Subcutaneous abdominal adipose tissue (tissue), 5 donors: Measurements from ENCODE around the gene ADD3.

Experiments used
- H3K27ac ChIP-seq: one replicate; pipeline ENCODE4 v1.7.0; 2013; ENCODE audit warnings: low read depth, mild to moderate bottlenecking, inconsistent platforms, low read length, moderate library complexity
- H3K27me3 ChIP-seq, 5 donors: one replicate each; pipeline ENCODE4 v1.7.0; 2013; ENCODE audit warnings: low read length in 5 of 5, inconsistent platforms in 1 of 5; ENCODE audit not compliant: control insufficient read depth in 5 of 5, insufficient read depth in 4 of 5
- H3K36me3 ChIP-seq, 5 donors: one replicate each; pipeline ENCODE4 v1.7.0; 2013; ENCODE audit warnings: low read length in 5 of 5; ENCODE audit not compliant: control insufficient read depth in 5 of 5, insufficient read depth in 5 of 5
- H3K4me1 ChIP-seq, 5 donors: one replicate each; pipeline ENCODE4 v1.7.0; 2013; ENCODE audit warnings: low read length in 5 of 5, mild to moderate bottlenecking in 3 of 5, moderate library complexity in 1 of 5; ENCODE audit not compliant: control insufficient read depth in 5 of 5, insufficient read depth in 5 of 5
- H3K4me3 ChIP-seq, 5 donors: one replicate each; pipeline ENCODE4 v1.7.0; 2013; ENCODE audit warnings: low read length in 5 of 5, low read depth in 1 of 5
- H3K9ac ChIP-seq, 5 donors: one replicate each; pipeline ENCODE4 v1.7.0; 2013; ENCODE audit warnings: low read length in 5 of 5, mild to moderate bottlenecking in 4 of 5, moderate library complexity in 3 of 5
- H3K9me3 ChIP-seq, 5 donors: one replicate each; pipeline ENCODE4 v1.7.0; 2013; ENCODE audit warnings: low read length in 5 of 5; ENCODE audit not compliant: control insufficient read depth in 5 of 5
- donor health status: healthy.
- donor health status: healthy.
- donor health status: healthy.
- donor health status: healthy.
- donor health status: healthy.

The ADD3 gene

DNA sequence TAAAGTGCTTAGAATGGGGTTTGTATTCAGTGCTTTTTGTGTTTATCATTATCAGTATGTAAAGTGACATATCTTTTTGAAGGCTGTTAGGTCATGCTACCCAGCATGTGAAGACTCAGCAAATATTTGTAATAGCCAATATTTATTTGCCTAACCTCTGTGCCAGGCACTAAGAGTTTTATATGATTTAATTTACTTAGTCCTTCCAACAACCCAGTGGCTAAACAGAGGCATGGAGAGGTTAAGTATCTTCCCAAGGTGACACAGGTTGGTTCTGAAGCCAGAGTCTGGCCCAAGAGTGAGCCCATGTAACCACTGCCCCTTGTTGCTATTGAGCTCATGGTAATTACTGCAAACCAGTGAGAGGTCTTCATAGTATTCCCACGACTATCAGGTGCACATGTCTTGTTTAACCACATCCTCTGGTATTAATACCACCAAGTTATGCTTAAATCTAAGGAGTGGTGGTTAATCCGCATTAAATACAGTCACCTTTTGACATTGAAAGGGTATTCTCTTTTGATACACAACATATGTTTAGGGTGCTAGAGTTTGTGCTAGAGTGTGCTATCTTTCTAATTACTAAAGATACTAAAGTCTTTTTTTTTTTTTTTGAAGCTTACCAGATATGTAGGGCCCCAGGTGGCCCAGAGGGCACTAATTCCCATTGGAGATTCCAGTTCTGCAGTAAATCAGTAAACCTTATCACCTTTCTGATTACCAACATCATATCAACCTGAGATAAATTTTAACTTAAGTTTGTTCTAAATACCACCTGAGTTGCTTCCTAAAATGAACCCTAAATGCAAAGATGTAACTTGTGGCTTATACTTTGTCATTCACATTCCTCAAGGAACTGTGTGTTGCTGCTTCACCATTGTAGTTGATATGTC lies 2.9 kb downstream of the ADD3 start:
- no peaks in the 10 kb centered on the region for H3K36me3 ChIP-seq
- H3K9ac ChIP-seq, result peak overlapping the region in 2 of 5 donors; percentile 28 to 43
- peaks cover 5 to 53% (median 49%) of the 10 kb centered on the region in 5 donors for H3K4me1 ChIP-seq
- H3K27ac ChIP-seq, result peak overlapping the region; percentile 24
- peak overlapping the region in 3 of 5 donors; percentile 15 to 87 (median 85) for H3K4me3 ChIP-seq
- no peaks in the 10 kb centered on the region for H3K9me3 ChIP-seq
- H3K27me3 ChIP-seq, result no peaks in the 10 kb centered on the region

DNA sequence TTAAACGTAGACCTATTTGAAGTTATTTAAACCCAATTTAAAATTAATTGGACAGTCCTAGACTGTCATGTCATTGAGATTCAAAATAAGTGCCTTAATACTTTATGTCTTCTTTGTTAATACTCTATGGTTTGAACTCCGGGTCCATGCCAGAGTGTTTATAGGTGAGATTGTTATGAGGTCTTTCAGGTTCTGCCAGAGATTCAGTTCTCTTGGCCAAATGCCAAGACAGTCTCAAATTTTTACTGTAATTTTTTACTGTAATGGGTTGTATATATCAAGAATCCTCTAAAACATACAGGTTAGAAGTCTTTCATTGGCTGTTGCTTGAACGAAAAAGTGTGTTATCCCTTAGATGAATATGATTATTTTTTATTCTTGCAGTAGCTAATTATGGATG lies 3.9 kb downstream of the ADD3 start:
- no peak overlapping the region for H3K4me3 ChIP-seq
- H3K4me1 ChIP-seq, result peaks cover 5 to 44% (median 39%) of the 10 kb centered on the region in 5 donors
- H3K27ac ChIP-seq, result no peak overlapping the region
- no peaks in the 10 kb centered on the region for H3K9me3 ChIP-seq
- no peaks in the 10 kb centered on the region for H3K36me3 ChIP-seq
- no peaks in the 10 kb centered on the region for H3K27me3 ChIP-seq
- H3K9ac ChIP-seq, result no peak overlapping the region

DNA sequence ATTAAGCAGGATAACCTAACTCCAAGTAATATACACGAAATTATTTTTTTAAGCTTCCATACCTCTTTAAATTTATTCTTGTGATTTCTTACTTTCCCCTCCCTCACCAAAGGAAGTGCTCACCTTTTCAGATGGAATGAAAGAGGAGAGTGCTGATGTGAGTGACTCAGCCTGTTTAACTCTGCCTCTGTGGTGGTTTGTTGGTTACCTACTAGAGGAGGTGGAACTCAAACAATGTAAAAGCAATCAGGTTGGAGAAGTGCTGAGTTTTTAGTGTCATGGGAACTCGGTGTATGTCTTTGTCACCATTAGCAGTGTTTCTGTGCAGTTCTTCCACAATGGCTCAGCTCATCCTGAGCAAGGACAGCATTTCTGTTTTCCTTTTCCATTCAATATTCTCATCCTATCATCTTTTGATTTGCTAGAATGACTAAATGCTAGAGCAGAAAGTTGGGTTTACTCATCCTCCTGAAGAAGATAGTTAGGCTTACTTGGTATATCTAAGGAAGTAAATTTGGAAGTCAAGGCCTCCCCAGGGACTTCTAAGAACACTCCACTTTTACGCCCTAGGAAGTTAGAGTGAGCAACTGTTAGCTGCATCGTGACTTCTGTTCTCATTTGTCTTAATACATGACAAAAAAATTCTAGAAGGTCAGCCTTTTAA lies 6.0 kb downstream of the ADD3 start:
- H3K27ac ChIP-seq, result no peak overlapping the region
- H3K9me3 ChIP-seq, result no peaks in the 10 kb centered on the region
- peaks cover 5 to 42% (median 33%) of the 10 kb centered on the region in 5 donors for H3K4me1 ChIP-seq
- no peaks in the 10 kb centered on the region for H3K36me3 ChIP-seq
- no peaks in the 10 kb centered on the region for H3K27me3 ChIP-seq
- H3K9ac ChIP-seq, result no peak overlapping the region
- H3K4me3 ChIP-seq, result no peak overlapping the region

DNA sequence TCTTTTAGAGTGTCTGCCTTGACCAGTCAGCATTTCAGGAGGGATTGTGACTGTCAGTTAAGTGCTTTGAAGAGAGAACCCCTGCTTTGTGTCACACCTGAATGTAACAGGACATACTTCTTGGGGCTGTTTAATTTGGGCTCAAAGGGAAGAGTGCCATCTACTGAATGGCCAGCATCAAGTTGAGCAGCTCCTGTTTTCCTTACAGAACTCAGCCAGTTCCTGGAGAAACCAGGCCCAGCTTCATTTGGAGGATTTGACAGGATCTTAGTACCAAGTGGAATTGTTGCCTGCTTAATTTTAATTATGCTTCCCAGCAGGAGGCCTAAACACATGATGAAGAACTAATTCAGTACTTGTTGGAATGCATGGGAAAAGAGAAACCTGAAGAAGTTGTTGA lies 8.3 kb downstream of the ADD3 start:
- no peaks in the 10 kb centered on the region for H3K9me3 ChIP-seq
- H3K27me3 ChIP-seq, result no peaks in the 10 kb centered on the region
- H3K36me3 ChIP-seq, result no peaks in the 10 kb centered on the region
- peak overlapping the region in 1 of 5 donors; percentile 2 for H3K9ac ChIP-seq
- no peak overlapping the region for H3K27ac ChIP-seq
- H3K4me1 ChIP-seq, result peaks cover 0 to 19% (median 13%) of the 10 kb centered on the region in 5 donors
- H3K4me3 ChIP-seq, result no peak overlapping the region

DNA sequence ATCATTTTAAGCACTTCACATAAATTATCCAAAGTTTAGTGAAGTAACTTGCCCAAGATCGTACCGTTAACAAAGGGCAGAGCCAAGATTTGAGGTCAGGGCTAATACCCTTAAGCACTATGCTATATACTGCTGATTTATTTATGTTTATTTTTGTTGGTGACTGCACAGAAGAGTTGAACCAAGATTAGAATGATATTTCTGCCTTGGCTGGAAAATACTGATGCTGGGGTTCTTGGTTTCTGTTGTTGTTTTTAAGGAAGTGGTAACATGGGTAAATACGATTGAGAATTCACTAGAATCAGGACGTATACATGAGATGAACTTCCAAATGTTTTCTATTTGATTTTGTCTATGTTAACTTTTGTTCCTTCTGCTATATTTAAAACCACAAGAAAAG lies 9.3 kb downstream of the ADD3 start:
- H3K27me3 ChIP-seq, result no peaks in the 10 kb centered on the region
- H3K4me3 ChIP-seq, result no peak overlapping the region
- no peaks in the 10 kb centered on the region for H3K36me3 ChIP-seq
- no peak overlapping the region for H3K27ac ChIP-seq
- peaks cover 0 to 14% (median 9%) of the 10 kb centered on the region in 5 donors for H3K4me1 ChIP-seq
- no peaks in the 10 kb centered on the region for H3K9me3 ChIP-seq
- H3K9ac ChIP-seq, result no peak overlapping the region

DNA sequence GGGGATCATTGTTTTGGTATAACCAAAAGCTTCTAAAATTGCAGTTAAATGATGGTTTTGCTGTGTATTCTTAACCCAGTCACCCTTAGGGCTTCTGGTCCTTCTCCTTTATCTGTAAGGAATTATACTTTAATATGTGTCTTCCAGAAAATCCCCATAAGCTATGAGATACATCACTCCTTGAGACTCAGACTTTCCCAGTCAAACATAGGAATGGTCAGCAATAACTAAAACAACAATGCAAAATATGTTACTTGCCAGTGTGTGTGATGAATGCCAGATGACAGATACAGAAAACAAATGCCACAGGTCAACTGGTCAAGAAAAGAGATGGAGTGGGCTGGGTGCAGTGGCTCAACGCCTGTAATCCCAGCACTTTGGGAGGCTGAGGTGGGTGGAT lies 10.1 kb downstream of the ADD3 start:
- Histone ChIP-seq H3K36me3 (no peaks in the 10 kb centered on the region), H3K27ac (no peak overlapping the region), H3K4me3 (no peak overlapping the region), H3K9ac (no peak overlapping the region), H3K27me3 (no peaks in the 10 kb centered on the region), H3K9me3 (no peaks in the 10 kb centered on the region), H3K4me1 (peaks cover 0 to 14% (median 9%) of the 10 kb centered on the region in 5 donors)

DNA sequence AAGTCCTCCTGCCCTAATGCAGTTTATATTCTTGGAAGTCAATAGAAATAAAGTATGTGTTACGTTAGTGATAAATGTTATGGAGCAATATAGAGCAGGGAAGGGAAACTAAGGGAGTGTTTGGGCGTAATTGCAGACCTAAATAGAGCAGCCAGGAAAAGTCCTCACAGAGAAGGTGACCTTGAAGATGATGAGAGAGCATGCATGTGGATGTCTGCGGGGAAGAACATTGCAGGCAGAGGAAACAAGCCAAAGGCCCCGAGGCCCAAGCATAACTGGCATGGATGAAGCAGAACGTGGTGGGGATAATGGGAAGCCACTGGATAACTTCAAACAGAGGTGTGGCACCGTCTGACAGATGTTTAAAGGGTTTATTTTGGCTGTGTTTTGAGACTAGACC lies 12.5 kb downstream of the ADD3 start:
- Histone ChIP-seq H3K4me3 (no peak overlapping the region), H3K27me3 (no peaks in the 10 kb centered on the region), H3K9ac (no peak overlapping the region), H3K4me1 (peaks cover 0 to 7% (median 0%) of the 10 kb centered on the region in 5 donors), H3K9me3 (no peaks in the 10 kb centered on the region), H3K27ac (no peak overlapping the region), H3K36me3 (no peaks in the 10 kb centered on the region)

DNA sequence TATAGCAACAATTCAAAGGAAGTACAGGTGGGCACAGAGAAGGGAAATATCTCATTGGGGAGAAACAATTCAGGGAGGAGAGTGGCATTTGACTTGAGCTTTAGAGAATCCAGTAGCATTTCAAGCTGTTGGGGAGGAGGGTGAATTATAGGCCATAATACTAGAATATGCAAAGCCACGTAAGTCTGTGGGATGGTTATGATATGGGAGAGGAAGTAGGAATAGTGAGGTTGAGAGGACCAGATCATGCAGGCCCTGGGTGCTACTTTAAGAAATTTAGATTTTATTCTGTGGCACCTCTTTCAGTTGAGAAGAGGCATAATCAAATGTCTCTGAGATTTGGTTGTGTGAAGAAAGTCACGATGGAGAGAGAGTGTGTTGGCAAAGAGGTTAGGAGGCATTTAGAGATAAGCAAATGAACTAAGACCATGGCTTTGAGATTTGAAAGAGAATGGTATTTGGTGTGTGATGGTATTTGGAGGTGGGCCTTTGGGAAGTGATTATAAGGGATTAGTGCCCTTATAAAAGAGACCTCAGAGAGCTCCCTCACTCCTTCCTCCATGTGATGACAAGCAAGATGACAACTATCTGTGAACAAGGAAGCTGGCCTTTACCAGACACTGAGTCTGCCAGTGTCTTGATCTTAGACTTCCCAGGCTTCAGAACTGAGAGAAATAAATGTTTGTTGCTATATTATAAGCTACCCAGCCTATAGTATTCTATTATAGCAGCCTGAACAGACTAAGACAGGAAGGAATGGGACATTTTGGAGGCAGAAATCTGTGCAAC lies 15.1 kb downstream of the ADD3 start:
- Histone ChIP-seq H3K36me3 (no peaks in the 10 kb centered on the region), H3K4me3 (no peak overlapping the region), H3K27ac (no peak overlapping the region), H3K9ac (no peak overlapping the region), H3K9me3 (no peaks in the 10 kb centered on the region), H3K27me3 (no peaks in the 10 kb centered on the region), H3K4me1 (peaks cover 0 to 2% (median 0%) of the 10 kb centered on the region in 5 donors)

DNA sequence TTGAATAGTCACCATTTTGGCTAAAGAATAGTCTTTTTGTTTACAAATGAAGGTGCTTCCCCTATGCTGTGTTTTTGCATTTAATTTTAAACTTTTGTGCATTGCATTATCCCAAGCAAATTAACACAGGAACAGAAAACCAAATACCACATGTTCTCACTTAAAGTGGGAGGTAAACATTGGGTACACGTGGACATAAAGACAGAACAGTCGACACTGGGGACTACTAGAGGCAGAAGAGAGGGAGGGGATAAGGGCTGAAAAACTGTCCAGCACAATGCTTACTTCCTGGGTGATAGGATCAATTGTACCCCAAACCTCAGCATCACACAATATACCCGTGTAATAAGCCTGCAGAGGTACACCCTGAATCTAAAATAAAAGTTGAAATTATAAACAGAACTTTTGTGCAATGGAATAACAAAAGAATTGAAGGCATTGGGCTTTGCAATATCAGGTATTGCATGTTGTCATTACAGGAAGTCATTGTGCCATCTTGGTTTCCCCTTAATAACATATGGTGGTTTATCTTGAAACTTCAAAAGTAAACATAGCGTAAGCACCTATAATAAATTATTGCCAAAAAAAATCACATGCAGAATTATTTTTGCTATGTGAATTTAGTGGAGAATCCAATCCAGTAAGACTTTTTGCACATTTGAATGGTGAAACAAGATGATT lies 16.1 kb downstream of the ADD3 start:
- Histone ChIP-seq H3K9ac (no peak overlapping the region), H3K27me3 (no peaks in the 10 kb centered on the region), H3K4me1 (peaks cover 0 to 2% (median 0%) of the 10 kb centered on the region in 5 donors), H3K36me3 (no peaks in the 10 kb centered on the region), H3K4me3 (no peak overlapping the region), H3K9me3 (no peaks in the 10 kb centered on the region), H3K27ac (no peak overlapping the region)
